Vagina (tissue), 2 donors: ENCODE measurements around the gene CNGB1.

Experiments used
- CTCF ChIP-seq, 3 experiments: fragments of 450-650 bp in 2 of 3; fragments of 200-600 bp in 1 of 3; sonication (generic) in 1 of 3; IDR thresholded peaks; one replicate each; pipeline ENCODE4 v1.5.1; 2017 to 2019; ENCODE audit warnings: antibody characterized with exemption in 3 of 3, mild to moderate bottlenecking in 2 of 3, moderate library complexity in 2 of 3
- POLR2A ChIP-seq, 2 donors: fragments of 450-650 bp; IDR thresholded peaks; one replicate each; pipeline ENCODE4 v1.6.1; 2017; ENCODE audit warnings: antibody characterized with exemption in 2 of 2, mild to moderate bottlenecking in 2 of 2, moderate library complexity in 2 of 2
- POLR2AphosphoS5 ChIP-seq, 2 donors: sonication (generic); formaldehyde crosslinking; IDR thresholded peaks; one replicate each; pipeline ENCODE4 v1.9.0; 2017; ENCODE audit warnings: antibody characterized with exemption in 2 of 2, mild to moderate bottlenecking in 2 of 2, low read depth in 1 of 2; ENCODE audit not compliant: insufficient read depth in 1 of 2

- no peak for TF ChIP-seq CTCF (IDR thresholded peaks at IDR 0.05)
- TF ChIP-seq POLR2A (IDR thresholded peaks at IDR 0.05), result no peak
- TF ChIP-seq POLR2AphosphoS5 (IDR thresholded peaks at IDR 0.05; ENCODE audit: insufficient read depth in 1 of 2, low read depth in 1 of 2), result no peak
Observed at GRCh38 chr16:57966986-57967385, 3.9 kb downstream of the CNGB1 start.
